Breast epithelium (tissue), 3 donors: ENCODE results near the gene SORL1.

ENCODE experiments used
- POLR2A ChIP-seq: fragments of 450-650 bp; IDR thresholded peaks from one replicate; pipeline ENCODE4 v1.6.1; 2016; ENCODE audit warnings: antibody characterized with exemption, mild to moderate bottlenecking, moderate library complexity
- POLR2AphosphoS5 ChIP-seq, 3 donors: sonication (generic); formaldehyde crosslinking; IDR thresholded peaks; one replicate each; pipeline ENCODE4 v1.6.1; 2017; ENCODE audit warnings: antibody characterized with exemption in 3 of 3
- TF ChIP-seq, protein P1 (sequence below), 3 donors: fragments of 450-650 bp; IDR thresholded peaks; one replicate each; pipeline ENCODE4 v1.5.1; 2016 to 2017; ENCODE audit warnings: antibody characterized with exemption in 3 of 3, mild to moderate bottlenecking in 3 of 3, moderate library complexity in 3 of 3

DNA sequence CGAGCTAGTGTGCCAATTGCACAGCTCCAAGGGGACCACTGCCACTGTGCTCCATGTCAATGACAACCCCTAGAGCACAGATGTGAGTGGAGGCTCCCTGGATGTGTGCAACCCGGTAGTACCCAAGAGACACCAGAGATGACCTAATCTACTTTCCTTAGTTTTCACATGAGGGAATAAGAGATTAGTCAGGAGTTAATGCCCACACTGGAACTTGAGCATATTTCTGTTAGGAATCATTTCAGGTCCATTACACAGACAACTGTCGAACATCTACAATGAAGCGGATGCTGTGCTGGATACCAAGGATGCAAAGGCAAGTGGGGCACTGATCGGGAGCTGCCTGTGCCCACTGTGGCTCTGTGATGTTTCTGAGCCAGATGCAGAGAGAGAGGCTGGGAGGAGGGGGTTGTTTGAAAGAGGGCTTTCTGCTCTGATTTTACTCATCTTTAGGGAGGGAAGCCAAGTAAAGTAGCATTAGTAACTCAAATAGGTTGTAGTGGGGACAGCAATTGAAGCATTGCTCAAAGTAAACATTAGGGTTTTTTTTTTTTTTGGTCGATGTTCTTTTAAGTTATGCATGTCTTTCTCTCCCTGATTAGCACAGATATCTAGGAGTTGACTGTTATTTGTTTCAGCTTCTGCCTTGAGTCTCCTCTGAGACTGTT is 83.1 kb downstream of the SORL1 start:
- TF ChIP-seq, protein P1, sequence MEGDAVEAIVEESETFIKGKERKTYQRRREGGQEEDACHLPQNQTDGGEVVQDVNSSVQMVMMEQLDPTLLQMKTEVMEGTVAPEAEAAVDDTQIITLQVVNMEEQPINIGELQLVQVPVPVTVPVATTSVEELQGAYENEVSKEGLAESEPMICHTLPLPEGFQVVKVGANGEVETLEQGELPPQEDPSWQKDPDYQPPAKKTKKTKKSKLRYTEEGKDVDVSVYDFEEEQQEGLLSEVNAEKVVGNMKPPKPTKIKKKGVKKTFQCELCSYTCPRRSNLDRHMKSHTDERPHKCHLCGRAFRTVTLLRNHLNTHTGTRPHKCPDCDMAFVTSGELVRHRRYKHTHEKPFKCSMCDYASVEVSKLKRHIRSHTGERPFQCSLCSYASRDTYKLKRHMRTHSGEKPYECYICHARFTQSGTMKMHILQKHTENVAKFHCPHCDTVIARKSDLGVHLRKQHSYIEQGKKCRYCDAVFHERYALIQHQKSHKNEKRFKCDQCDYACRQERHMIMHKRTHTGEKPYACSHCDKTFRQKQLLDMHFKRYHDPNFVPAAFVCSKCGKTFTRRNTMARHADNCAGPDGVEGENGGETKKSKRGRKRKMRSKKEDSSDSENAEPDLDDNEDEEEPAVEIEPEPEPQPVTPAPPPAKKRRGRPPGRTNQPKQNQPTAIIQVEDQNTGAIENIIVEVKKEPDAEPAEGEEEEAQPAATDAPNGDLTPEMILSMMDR (IDR thresholded peaks at IDR 0.05) = no peak
- TF ChIP-seq POLR2A (no peak), POLR2AphosphoS5 (IDR thresholded peaks at IDR 0.05) (no peak)
